HG02943 (cell line): ENCODE results near the gene BLM.

ENCODE experiments used
- ATAC-seq: cut with Tn5 transposase; IDR thresholded peaks from one replicate; pipeline ENCODE4 v1.9.1; 2021; ENCODE audit warnings: mild to moderate bottlenecking, low read depth, moderate library complexity; ENCODE audit not compliant: unreplicated experiment

Gene BLM

DNA sequence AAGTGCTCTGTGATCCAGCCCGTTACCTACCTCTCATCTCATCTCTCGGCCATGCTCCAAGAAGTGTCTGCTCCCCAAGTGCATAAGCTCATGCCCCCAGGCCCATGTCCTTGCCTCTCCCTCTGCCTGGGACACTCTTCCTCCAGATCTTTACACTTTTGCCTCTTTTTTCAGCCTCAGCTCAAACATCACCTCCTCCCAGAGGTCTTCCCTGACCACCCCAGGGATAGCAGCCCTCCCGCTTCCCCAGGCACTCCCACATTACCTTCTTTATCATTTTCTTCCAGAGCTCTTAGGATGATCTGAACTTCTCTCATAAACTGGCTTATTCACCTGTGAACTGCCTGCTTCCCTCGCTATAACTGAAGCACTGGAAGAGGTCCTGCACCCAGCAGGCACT is 148.6 kb downstream of the BLM start:
- no peak for ATAC-seq
